NCI-H2227 treated with DMSO at 0.1 percent for 48 hours (cell line): ENCODE measurements around the gene DENND5A.
"Not testable (repeated sequence)": the region's sequence is repeated elsewhere in the genome, so short reads cannot be mapped to it uniquely, and the experiment has no call there.

Source experiments
- DNase-seq: peaks from one replicate; lab custom pipeline; 2025; lab: John Stamatoyannopoulos, UW

The DENND5A gene

DNA sequence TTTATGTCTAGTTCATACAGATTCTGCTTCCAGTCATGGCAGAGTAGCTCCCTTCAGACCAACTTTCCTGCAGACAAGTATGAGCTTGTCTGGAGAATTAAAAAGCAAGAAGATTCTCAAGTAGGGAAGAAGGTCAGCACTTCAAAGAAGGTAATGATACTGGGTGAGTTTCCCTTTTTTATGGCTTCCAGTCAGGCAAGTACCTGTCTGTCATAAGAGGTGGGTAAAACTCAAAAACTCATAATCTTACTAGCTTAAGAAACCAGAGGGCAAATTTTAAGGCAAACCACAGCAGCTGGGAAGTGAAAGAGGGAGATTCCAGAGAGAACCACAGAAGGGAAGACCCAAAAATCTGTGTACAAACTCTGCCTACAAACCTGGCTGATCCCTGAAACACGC is 54.2 kb downstream of the DENND5A start:
- DNase-seq, result no peak

DNA sequence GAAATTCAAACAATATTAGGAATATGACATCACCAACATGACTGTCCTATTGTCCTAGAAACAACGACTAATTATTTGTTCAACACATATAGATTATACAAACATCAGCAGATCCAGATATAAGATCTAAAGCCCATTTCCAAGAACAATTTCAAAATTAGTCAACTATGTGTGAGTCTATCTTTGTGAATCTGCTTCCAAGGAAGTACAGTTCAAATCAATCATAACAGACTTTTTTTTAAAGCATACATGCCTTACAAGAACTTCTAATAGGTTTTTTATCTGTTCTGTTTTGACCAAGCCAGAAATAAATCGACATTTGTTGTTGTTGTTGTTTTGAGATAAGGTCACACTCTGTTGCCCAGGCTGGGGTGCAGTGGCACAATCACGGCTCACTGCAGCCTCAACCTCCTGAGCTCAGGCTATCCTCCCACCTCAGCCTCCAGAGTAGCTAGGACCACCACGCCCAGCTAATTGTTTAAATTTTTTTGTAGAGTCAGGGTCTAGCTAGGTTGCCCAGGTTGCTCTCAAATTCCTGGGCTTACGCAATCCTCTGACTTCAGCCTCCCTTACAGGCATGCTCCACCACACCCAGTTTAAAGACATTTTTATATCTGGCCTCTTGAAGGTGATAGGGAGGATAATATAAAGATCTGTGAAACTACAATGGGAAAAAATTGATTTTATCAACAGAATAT is 54.8 kb downstream of the DENND5A start:
- no peak for DNase-seq

DNA sequence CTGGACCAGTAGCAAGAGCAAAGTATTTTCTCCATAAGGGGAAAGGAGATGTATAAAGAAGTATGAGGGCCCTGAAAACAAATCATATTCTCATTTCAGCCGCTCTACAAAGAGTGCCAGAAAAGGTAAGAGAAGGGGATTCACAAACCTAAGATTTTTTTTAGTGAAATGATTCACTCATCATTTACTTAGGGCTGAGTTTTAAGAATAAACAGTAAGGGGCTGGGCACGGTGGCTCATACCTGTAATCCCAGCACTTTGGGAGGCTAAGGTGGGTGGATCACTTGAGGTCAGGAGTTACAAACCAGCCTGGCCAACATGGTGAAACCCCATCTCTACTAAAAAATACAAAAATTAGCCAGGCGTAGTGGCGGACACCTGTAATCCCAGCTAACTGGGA is 55.5 kb downstream of the DENND5A start:
- not testable (repeated sequence) for DNase-seq

DNA sequence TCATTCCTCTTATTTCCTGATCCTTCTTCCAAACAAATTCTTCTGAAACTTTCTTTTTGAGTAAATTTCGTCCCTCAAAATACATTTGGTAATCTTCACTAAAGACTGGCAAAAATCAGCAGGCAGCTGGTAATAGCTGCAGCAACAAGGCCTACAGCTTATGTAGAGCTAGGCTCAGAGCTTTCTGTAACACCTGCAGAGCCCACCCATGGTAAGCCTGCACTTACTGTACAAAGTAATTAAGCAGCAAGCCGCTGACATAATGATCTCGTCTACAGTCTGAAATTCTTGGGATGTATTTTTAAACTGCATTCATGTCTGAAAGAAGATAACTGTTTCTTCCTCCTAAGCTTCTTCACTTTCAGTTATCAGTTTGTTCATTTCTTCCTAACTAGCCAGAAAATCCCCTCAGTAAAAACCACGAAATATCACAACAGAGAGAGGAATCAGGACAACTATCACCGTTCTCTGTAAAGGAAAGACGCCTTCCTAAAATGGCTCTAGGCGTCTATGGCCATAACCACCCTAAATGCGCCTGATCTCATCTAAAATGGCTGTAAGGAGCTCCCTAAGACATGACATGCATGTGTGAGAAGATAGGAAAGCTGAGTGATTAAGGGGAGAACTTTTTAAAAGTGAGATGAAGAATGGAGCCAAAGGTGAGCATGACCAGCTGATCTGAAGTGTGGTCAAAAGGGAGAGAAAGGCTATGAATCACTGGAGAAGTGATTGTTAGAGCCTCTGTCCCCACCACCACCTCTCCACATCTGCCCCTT is 56.2 kb downstream of the DENND5A start:
- DNase-seq, result no peak

DNA sequence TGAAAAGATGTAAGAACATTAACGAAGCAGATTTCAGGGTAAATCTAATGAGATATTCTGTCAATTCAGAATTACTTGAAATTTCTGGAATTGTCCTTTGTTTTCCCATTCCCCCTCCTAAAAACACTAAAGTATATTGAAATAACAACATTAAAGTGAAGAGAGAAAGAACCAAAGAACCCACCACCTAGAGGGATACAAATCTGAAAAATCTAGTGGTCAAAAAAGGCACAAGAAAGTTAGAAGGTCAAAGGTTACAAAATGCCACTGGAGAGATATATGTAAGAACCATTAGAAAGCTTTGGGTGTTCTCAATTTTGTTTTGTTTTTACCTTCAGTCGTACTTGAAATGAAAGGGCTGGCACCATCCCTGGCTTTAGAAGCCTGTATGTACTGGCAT is 57.9 kb downstream of the DENND5A start:
- no peak for DNase-seq

DNA sequence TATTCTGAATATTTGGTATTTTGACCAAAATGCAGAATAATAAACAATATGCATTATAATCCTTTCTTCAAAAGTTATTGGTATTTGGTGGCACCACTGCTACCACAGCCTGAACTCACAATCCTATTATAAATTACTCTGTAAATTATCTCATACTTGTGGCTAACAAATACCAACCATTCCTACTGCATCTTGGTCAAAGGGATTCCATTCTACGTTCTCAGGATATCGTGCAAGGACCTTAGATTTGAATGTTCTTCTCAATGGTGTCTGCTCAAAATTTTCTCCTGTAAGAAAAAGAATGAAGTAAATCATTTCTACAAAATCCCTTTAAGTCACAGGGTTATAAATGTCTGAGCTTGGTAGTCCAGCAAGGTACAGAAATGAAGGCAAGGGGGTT is 58.7 kb downstream of the DENND5A start:
- no peak for DNase-seq

DNA sequence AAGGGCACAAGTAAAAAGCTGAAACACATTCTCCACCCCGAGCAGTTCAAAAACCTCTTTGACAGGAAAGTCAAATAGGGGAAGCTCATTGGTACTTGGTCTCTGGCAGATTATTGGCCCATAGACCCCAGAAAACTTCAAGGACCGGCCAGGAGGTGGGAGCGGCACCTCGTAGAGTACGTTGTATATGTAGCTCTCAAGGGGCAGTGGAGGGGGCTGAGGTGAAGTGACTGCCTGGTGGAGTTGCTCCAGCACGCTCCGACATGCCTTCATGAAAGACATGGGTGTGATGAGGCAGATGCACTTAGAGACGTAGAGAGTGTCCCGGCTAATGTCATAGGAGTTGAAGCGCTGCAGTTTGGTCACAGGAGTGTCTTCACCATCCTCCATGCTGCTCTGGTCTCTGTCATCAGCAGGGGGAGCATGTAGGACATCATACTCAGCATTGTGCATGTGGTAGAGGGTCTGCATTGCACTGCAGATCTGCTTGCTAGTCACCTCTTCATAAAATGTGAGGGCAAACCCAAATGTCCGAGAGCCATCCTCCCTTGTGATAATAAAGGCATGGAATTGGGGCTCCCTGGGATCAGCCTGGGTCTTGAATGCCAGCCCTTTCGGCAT is 61.3 kb downstream of the DENND5A start:
- DNase-seq, result no peak

DNA sequence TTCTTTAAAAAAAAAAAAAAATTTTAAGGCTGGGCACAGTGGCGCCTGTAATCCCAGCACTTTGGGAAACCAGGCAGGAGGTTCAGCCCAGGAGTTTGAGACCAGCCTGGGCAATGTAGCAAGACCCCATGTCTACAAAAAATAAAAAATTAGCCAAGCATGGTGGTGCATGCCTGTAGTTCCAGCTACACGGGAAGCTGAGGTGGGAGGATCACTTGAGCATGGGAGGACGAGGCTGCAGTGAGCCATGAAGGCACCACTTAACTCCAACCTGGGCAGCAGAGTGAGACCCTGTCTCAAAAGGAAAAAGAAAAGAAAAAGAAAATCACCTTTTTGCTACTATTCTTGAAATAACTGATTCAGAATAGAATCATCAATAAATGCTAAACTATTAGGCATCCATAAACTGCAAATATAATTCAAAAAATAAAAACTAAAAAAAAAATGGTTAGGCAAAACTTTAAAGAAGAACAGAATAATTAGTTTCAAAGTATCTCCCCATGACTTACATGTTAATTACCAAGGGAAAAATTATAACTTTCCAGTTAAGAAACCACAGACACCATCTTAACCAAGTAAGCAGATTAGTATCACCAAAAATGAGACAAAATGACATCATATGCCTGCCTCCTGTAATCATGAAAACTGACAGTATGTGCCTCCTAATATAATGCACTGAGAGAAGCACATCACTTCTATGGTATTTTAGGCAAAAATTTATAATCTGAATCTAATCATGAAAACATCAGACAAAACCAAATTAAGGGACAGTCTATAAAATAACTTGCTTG is 63.6 kb downstream of the DENND5A start:
- DNase-seq, result no peak

DNA sequence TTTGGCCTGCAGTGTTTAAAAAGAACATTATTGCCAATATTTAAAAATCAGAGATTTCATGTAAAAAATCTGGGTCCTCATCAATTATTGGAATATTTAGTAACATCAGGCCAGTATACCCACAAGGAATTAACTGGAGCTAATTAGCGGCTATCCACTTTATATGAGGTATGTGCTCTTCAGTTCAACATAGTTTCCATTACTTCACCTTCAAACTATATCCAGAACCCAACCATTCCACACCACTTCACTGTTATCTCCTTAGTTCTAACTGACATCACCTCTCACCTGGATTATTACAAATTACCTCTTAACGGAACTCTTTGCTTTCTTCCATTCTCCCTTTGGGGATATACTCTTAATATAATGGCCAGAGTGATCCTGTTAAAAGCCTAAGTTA is 64.7 kb downstream of the DENND5A start:
- DNase-seq, result no peak

DNA sequence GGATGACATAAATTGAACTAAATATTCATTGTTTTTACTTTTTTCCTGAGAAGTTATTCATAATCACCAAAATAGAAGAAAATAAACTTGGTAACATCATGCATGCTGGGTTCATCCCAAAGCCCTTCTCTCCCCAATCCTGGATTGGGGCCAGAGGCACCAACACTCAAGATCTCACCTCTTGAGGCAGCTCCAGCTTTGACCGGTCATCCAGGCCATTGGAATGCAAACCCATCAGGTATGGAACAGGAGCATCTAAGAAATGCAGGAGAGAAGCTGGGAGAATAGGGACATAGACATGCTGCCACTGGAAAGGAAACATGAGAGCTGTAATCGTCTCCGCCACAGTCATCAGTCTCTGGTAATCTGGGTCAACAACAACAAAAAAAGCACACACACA is 71.8 kb downstream of the DENND5A start:
- DNase-seq, result no peak

DNA sequence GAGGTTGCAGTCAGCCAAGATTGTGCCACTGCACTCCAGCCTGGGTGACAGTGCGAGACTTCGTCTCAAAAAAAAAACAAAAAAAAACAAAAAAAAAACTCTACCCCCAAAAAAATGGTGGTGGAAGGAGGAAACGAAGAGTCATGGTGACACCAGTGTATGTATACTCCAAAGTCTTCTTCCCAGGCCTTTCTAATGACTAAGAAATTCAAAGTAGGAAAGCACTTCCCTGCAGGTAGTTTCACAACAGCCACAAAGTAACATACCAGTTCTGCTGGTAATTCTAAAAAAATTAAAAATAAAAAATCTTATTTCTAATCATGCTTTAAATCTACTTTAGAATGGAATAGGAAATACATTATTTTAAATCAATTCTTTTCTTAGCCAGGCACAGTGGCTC is 72.6 kb downstream of the DENND5A start:
- no peak for DNase-seq

DNA sequence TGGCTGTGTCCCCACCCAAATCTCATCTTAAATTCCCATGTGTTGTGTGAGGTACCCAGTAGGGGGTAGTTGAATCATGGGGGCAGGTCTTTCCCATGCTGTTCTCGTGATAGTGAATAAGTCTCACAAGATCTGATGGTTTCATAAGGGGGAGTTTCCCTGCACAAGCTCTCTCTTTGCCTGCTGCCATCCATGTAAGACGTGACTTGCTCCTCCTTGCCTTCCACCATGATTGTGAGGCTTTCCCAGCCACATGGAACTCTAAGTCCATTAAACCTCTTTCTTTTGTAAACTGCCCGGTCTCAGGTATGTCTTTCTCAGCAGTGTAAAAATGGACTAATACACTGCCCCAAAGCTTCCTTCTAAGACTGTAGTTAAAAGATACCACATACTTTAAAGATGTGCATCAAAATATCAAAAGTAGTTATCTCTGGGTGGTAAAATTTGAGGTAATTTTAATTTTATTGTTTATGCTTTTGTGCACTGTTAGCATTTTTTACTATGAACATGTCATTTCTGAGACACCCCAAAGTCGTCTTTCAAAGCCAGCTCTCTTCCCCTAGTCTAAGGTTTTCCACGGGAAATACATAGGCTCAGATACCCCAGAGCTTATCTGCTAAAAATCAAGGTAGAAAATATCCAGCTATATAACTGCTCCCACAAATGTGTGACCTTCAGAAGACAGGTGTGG is 74.7 kb downstream of the DENND5A start:
- DNase-seq, result not testable (repeated sequence)

DNA sequence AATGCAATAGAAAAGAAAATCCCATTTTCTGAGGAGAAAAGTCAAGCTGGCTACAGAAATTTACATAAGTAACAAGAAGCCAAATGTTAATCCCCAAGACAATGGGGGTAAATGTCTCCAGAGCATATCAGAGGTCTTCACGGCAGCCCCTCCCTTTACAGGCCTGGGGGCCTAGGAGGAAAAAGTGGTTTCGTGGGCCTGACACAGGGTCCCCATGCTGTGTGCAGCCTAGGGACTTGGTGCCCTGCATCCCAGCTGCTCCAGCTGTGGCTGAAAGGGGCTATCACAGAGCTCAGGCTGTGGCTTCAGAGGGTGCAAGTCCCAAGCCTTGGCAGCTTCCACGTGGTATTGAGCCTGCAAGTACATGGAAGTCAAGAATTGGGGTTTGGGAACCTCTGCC is 76.3 kb downstream of the DENND5A start:
- not testable (repeated sequence) for DNase-seq

DNA sequence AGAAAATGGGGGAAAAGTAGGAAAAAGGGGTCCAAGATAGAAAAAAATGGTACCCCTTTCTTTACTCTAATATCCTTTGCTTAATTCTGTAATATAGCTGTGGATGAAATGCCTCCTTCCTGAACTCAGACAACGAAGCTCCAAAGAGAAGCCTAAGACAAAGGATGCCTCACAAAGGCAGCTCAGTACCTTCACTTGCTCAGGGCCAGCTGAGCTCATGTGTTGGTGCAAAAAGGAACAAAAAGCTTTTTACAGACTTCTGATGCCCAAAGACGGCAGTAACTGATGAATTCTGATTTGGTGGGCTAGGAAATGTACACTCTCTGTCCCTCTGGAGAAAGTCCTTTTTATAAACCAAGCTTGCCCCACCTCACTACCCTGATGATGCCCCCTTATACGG is 77.5 kb downstream of the DENND5A start:
- DNase-seq, result no peak

DNA sequence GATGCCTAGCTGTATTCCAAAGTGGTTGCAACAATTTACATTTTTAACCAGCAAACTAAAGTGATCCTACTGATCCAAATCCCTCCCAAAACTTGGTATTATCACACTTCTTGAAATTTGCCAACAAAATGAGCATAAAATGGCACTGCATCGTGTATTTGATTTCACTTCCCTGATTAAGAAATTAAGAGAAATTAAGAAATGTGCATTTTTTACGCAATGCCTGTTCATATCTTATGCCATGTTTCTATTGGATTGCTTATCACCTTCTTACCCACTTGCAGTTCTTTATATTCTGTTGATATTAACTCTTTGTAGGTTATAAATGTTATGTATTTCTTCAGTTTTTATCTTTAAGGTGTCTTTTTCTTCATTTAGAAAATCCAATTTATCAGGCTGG is 80.6 kb downstream of the DENND5A start:
- no peak for DNase-seq

DNA sequence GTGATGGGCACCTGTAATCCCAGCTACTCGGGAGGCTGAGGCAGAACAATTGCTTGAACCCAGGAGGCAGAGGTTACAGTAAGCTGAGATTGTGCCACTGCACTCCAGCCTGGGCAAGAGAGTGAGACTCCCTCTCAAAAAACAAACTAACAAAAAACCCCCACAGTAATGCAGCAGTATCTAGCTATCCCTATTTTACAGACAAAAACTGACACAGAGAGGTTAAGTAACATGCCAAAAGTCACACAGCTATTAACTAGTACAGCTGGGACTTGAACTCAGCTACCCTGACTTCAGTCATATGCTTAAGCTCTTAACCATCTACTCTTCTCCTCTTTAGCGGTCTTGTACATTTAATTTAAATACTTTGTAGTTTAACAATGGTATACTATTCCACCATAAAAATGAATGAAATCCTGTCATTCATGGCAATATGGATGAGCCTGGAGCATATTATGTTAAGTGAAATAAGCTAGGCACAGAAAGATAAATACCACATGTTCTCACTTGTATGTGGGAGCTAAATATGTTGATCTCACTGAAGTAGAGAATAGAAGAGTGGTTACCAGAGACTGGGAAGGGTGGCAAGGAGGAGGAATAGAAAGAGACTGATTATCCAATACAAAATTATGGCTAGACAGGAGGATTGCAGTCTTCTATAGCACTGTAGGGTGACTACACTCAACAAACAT is 82.8 kb downstream of the DENND5A start:
- no peak for DNase-seq

DNA sequence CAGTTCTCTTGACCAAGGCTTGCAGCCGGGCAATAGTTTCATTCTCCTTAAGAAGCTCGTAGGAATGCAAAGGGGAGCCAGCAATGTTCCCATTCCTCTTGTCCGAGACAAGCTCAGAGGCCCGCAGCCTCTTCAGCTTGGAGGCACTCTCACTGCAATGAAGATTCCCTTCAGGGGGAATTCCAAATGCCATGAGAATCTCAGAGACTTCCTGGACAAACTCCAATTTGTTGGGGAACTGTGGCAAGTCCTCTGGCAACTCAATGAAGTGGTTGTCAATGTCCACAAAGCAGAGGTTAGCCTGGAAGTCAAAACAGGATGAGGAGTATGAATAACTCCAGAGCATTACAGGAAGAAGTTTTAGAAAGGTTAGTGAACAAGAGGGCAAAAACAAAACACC is 84.4 kb downstream of the DENND5A start:
- DNase-seq, result no peak

DNA sequence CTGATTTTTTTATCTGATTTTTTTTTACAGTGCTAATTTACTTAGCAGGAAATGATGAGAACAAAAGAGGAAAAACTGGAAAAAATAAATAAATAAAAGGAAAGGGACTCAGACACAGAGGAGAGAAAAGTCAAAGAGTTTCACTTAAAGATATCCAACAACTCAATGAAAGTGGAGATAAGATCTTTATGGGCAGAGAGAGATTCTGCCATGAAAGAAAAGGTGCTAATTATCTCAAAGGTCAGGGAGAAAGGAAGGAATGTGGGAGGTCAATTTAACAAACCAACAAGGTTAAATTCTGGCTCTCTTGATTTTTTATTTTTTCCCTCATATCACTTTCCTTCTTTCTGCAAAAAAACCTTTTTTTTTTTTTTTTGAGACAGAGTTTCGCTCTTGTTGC is 86.0 kb downstream of the DENND5A start:
- no peak for DNase-seq

DNA sequence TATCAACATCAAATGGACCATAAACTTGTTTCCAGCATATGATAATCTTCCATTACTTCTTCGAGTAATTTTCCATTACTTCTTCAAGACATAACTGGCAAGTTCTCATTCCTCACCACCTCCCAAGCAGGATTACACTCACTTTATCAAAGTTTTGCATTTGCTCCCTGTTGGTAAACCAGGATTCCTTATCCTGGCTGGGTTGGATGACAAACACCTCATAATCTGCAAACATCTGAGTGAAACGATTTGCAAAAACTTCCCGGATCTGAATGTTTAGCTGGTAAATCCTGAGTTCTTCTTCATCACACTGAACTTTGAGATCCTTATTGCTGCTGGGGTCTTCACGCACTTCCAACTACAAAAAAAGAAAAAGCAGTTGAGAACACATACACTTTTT is 86.4 kb downstream of the DENND5A start:
- DNase-seq, result no peak

DNA sequence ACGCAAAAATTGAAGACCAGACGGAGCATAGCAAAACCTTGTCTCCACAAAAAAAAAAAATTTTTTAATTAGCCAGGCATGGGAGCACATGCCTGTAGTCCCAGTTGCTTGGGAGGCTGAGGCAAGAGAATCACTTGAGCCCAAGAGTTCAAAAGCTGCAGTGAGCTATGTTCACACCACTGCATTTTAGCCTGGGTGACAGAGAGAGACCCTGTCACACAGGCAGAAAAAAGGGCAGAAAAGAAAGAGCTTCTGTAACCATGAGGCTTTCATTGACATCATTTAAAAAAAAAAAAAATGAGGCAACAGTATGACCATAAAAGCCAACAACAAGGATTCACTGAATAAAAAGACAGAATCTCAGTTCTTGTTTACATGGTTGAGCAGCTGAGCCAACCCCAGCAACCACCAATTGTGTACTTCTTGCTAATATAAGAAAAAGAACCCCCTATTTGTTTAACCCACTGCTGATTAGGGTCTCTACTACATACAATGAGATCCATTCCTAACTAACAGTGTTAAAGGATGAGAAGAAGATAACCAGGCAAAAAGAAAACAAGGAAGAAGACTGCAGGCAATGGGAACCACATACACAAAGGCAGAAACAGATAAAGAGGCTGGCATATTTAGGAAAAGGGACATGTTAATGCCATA is 87.6 kb downstream of the DENND5A start:
- no peak for DNase-seq

DNA sequence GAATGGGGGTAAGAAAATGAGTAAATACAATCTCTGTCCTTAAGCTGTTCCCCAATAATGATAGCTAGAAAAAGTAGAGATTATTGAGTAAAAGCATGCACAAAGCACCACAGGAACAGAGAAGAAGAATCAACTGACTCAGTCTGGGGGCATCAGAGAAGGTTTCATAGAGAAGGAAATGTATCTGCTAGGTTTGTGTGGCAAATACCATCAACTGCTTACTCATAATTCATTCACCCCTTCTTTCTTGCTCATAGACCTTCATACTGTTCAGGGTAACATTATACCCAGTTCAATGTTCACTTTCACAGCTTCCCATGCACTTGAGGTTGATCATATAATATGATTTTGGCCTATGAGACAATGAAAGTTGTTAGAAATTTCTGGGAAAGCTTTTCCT is 88.6 kb downstream of the DENND5A start:
- DNase-seq, result no peak
